ENCODE results near the gene SH3PXD2A. TPM values are rescaled to one million over a fixed set of nuclear protein-coding genes. Genes with fewer than 3 reads are reported as not detected.

The SH3PXD2A gene
- total and polyA plus RNA-seq, 10 of the 15 experiments (the other 5 are each of a cell fraction or from before 2014, with no cell fraction given) = 0.63 to 14.0 (median 4.4) TPM

- TF ChIP-seq ASH2L (IDR thresholded peaks at IDR 0.05; ENCODE audit: borderline replicate concordance, low read depth) = no peak
- no peak for TF ChIP-seq KLF5 (IDR thresholded peaks at IDR 0.05; ENCODE audit: partially characterized antibody)
- TF ChIP-seq E4F1 (IDR thresholded peaks at IDR 0.05; ENCODE audit: borderline replicate concordance, partially characterized antibody) = no peak
- no peak for TF ChIP-seq PKNOX1 (IDR thresholded peaks at IDR 0.05)
- TF ChIP-seq CEBPB (IDR thresholded peaks at IDR 0.05; ENCODE audit: borderline replicate concordance in 1 of 2, low read depth in 2 of 2, low read length in 2 of 2) = no peak
Measured at GRCh38 chr10:103616705-103617601, 238.4 kb downstream of the SH3PXD2A start (continued).

All from GM12878 (cell line).